Panc1 (cell line): ENCODE measurements around the gene CORO2B.

ENCODE experiments used
- POLR2AphosphoS5 ChIP-seq: IDR thresholded peaks from 2 replicates; pipeline ENCODE4 v1.6.1; 2012; ENCODE audit warnings: mild to moderate bottlenecking, low read depth, low read length, moderate library complexity
- SIN3A ChIP-seq: IDR thresholded peaks from 2 replicates; pipeline ENCODE4 v1.6.1; 2012; ENCODE audit warnings: low read depth, mild to moderate bottlenecking, low read length, moderate library complexity, borderline replicate concordance; ENCODE audit not compliant: insufficient read depth
- TCF7L2 ChIP-seq: IDR thresholded peaks from 2 replicates; pipeline ENCODE4 v1.6.1; 2011; ENCODE audit warnings: mild to moderate bottlenecking, low read depth, low read length, inconsistent platforms
- TF ChIP-seq, protein P1 (sequence below): fragments of 450-650 bp; IDR thresholded peaks from 2 replicates; pipeline ENCODE4 v1.5.1; 2017; ENCODE audit warnings: mild to moderate bottlenecking

DNA sequence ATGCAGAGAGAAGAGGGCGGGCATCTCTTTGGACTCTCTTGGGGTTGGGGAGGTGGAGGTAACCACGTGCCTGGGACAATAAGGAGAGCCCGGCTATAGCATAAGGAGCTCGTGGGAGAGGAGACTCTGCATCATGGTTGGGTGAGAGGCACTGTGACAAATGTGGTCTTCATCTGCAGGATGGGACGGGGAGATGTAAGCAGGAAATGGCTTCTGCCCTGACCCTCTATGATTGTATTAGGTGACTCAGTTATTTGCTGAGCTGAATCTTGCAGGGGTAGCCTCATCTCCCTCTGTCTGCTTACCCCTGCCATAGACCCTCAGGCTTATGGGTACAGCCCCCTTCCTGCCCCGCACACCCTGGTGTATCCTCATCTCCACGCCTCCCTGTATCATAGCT, 48.7 kb downstream of the CORO2B start:
- TF ChIP-seq, protein P1, sequence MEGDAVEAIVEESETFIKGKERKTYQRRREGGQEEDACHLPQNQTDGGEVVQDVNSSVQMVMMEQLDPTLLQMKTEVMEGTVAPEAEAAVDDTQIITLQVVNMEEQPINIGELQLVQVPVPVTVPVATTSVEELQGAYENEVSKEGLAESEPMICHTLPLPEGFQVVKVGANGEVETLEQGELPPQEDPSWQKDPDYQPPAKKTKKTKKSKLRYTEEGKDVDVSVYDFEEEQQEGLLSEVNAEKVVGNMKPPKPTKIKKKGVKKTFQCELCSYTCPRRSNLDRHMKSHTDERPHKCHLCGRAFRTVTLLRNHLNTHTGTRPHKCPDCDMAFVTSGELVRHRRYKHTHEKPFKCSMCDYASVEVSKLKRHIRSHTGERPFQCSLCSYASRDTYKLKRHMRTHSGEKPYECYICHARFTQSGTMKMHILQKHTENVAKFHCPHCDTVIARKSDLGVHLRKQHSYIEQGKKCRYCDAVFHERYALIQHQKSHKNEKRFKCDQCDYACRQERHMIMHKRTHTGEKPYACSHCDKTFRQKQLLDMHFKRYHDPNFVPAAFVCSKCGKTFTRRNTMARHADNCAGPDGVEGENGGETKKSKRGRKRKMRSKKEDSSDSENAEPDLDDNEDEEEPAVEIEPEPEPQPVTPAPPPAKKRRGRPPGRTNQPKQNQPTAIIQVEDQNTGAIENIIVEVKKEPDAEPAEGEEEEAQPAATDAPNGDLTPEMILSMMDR: no peak
- TF ChIP-seq TCF7L2 (no peak), POLR2AphosphoS5 (no peak), SIN3A (no peak)
